22Rv1 (cell line): Measurements from ENCODE around the gene CHMP1A.

ENCODE experiments used
- H3K27ac ChIP-seq: fragments of 450-650 bp; 2 replicates; pipeline ENCODE4 v1.5.1; 2017
- CTCF ChIP-seq: fragments of 450-650 bp; IDR thresholded peaks from 2 replicates; pipeline ENCODE4 v1.5.1; 2017; ENCODE audit warnings: mild to moderate bottlenecking
- ZFX ChIP-seq: fragments of 450-650 bp; IDR thresholded peaks from 2 replicates; pipeline ENCODE4 v1.6.1; 2017; ENCODE audit warnings: antibody characterized with exemption, borderline replicate concordance

The CHMP1A gene

GRCh38 chr16:89617036-89617435, 40.5 kb downstream of the CHMP1A start:
- TF ChIP-seq CTCF (no peak), ZFX (no peak)
- H3K27ac ChIP-seq = no peak overlapping the region

- TF ChIP-seq CTCF = no peak
- TF ChIP-seq ZFX = no peak
- no peak overlapping the region for H3K27ac ChIP-seq
Observed at GRCh38 chr16:89616623-89617022, 40.9 kb downstream of the CHMP1A start.

- H3K27ac ChIP-seq = no peak overlapping the region
- peak; percentile 92 for TF ChIP-seq CTCF
- TF ChIP-seq ZFX = no peak
Observed at GRCh38 chr16:89615596-89616090, 41.9 kb downstream of the CHMP1A start.

GRCh38 chr16:89615176-89615575, 42.3 kb downstream of the CHMP1A start:
- H3K27ac ChIP-seq = no peak overlapping the region
- no peak for TF ChIP-seq ZFX
- TF ChIP-seq CTCF = no peak

GRCh38 chr16:89613954-89614459, 43.5 kb downstream of the CHMP1A start:
- H3K27ac ChIP-seq = no peak overlapping the region
- TF ChIP-seq CTCF (no peak), ZFX (no peak)

- H3K27ac ChIP-seq = no peak within 1 kb of the TSS
- no peak for TF ChIP-seq ZFX
- TF ChIP-seq CTCF = no peak
Observed at GRCh38 chr16:89613231-89613953, 44.1 kb downstream of the CHMP1A start, which contains the start of gene DPEP1. Gene DPEP1 (plus strand): TSS chr16:89613642. CDS start chr16:89630411, 16,769 bp downstream.
